Endodermal cell (in vitro differentiated cells): ENCODE measurements around the gene LRRC73. TPM values are rescaled to one million over a fixed set of nuclear protein-coding genes. Genes with fewer than 3 reads are reported as not detected.

Experiments
- DNase-seq: peaks from one replicate; pipeline ENCODE4 v3.0.0-alpha.2; 2017
- H3K27ac ChIP-seq: 2 replicates; pipeline ENCODE4 v1.5.1; 2013; ENCODE audit warnings: mild to moderate bottlenecking, low read depth, low read length, moderate library complexity
- H3K27me3 ChIP-seq: 2 replicates; pipeline ENCODE4 v1.6.1; 2013; ENCODE audit warnings: mild to moderate bottlenecking, low read length, moderate library complexity; ENCODE audit not compliant: insufficient read depth, control insufficient read depth, poor library complexity, severe bottlenecking
- H3K36me3 ChIP-seq: 2 replicates; pipeline ENCODE4 v1.7.0; 2013; ENCODE audit warnings: mild to moderate bottlenecking, low read length, moderate library complexity; ENCODE audit not compliant: control insufficient read depth, insufficient read depth
- H3K4me1 ChIP-seq: one replicate; pipeline ENCODE4 v1.7.0; 2013; ENCODE audit warnings: low read length; ENCODE audit not compliant: control insufficient read depth, insufficient read depth
- H3K4me3 ChIP-seq: 2 replicates; pipeline ENCODE4 v1.5.1; 2013; ENCODE audit warnings: mild to moderate bottlenecking, low read length, moderate library complexity
- H3K9ac ChIP-seq: 2 replicates; pipeline ENCODE4 v1.6.1; 2013; ENCODE audit warnings: mild to moderate bottlenecking, low read length, moderate library complexity; ENCODE audit not compliant: poor library complexity, severe bottlenecking; ENCODE audit errors: extremely low read depth
- H3K9me3 ChIP-seq: 2 replicates; pipeline ENCODE4 v1.6.1; 2013; ENCODE audit warnings: mild to moderate bottlenecking, low read length, moderate library complexity; ENCODE audit not compliant: control insufficient read depth
- H3K27ac Mint-ChIP-seq: 2 replicates; pipeline ENCODE4 v1.8.0; 2020; ENCODE audit warnings: mixed read lengths
- H3K27me3 Mint-ChIP-seq: 2 replicates; pipeline ENCODE4 v1.8.0; 2021; ENCODE audit warnings: mild to moderate bottlenecking, mixed read lengths; ENCODE audit not compliant: insufficient read depth
- H3K36me3 Mint-ChIP-seq: 2 replicates; pipeline ENCODE4 v1.8.0; 2020; ENCODE audit warnings: low read depth, mixed read lengths
- H3K4me1 Mint-ChIP-seq: 2 replicates; pipeline ENCODE4 v1.8.0; 2020; ENCODE audit warnings: mixed read lengths
- H3K4me3 Mint-ChIP-seq: 2 replicates; pipeline ENCODE4 v1.8.0; 2020; ENCODE audit warnings: mild to moderate bottlenecking, moderate library complexity, mixed read lengths
- H3K9me3 Mint-ChIP-seq: 2 replicates; pipeline ENCODE4 v1.8.0; 2020; ENCODE audit warnings: mild to moderate bottlenecking, mixed read lengths
- WGBS, 2 experiments: methylation state at CpG; one replicate each; pipeline versions ENCODE4 v1.1.5 to v1.1.7; 2013; ENCODE audit warnings: missing lambda C conversion rate in 2 of 2, mixed read lengths in 1 of 2; ENCODE audit not compliant: insufficient coverage in 1 of 2, insufficient read length in 1 of 2; 5-methylcytosine and 5-hydroxymethylcytosine counted together
- total RNA-seq, 2 donors: library from RNA; stranded (reverse); fragmentation: NEBNext Ultra II Directional in 1 of 2; extraction: Animal tissue kit (Norgen Biotek cat#: 25700) in 1 of 2; gene quantifications; 2 replicates in 1 of 2; 3 replicates in 1 of 2; pipeline ENCODE4 v1.2.1, GENCODE V29; 2021
- TF ChIP-seq, protein P1 (sequence below): fragments of 200-600 bp; sonication (generic); conservative IDR thresholded peaks from 2 replicates; pipeline ENCODE4 v1.5.0; 2021; ENCODE audit warnings: antibody characterized with exemption, mild to moderate bottlenecking

LRRC73 gene
- total RNA-seq, 2 donors from 2014 or later = 0.46 to 0.64 TPM

DNA sequence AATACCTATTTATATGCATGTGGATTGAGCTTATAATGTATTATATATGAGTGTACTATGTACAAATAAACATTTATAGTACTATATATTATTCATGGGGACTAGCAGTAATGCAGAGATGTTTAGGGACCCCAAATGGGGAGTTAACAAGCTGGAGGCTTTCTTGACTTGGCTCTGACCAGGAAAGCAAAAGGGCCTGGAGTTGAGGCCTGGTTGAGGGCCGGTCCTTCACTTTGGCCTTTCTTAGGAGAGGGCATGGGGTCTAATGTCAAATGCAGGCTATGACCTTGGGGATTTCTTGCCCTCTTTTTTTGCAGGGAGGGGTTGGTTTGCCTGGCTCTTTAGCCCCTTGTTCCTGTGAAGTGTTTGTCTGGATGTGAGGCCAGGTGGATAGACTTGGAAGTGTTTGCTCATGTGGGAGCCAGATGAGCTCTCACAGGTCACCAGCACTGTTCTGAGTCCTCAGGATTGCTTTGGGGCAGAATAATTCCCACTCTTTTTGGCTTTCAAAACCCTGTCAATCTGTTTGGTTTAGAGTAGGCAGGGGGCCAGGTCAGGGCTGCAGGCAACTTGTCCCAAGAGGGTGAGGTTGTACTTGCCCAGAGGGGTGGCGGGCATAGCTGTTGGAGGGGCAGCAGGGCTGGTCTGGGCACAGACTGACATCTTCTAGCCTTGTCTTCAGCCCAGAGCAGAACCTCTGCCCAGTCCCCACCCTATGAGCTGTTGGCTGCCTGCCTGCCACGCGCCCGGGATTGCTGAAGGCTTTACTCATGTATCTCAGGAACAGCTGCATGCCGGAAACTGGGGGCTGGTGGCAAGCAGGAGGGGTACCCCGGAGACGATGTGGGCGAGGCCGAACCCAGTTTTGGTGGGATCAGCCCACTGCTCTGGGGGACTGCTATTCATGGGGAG, 18.1 kb downstream of the LRRC73 start:
- H3K4me3 Mint-ChIP-seq = no peak overlapping the region
- WGBS, 2 experiments = 95 to 100% methylated on average over 1 to 10 of the region's 10 CpGs
- no peak overlapping the region for H3K27ac ChIP-seq
- no peaks in the 10 kb centered on the region for H3K9me3 Mint-ChIP-seq
- H3K27me3 Mint-ChIP-seq = no peaks in the 10 kb centered on the region
- no peak for DNase-seq
- H3K4me1 ChIP-seq = no peaks in the 10 kb centered on the region
- TF ChIP-seq, protein P1, sequence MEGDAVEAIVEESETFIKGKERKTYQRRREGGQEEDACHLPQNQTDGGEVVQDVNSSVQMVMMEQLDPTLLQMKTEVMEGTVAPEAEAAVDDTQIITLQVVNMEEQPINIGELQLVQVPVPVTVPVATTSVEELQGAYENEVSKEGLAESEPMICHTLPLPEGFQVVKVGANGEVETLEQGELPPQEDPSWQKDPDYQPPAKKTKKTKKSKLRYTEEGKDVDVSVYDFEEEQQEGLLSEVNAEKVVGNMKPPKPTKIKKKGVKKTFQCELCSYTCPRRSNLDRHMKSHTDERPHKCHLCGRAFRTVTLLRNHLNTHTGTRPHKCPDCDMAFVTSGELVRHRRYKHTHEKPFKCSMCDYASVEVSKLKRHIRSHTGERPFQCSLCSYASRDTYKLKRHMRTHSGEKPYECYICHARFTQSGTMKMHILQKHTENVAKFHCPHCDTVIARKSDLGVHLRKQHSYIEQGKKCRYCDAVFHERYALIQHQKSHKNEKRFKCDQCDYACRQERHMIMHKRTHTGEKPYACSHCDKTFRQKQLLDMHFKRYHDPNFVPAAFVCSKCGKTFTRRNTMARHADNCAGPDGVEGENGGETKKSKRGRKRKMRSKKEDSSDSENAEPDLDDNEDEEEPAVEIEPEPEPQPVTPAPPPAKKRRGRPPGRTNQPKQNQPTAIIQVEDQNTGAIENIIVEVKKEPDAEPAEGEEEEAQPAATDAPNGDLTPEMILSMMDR = no peak
- H3K36me3 ChIP-seq = no peaks in the 10 kb centered on the region
- H3K9ac ChIP-seq = no peak overlapping the region
- H3K4me1 Mint-ChIP-seq = peaks cover 17% of the 10 kb centered on the region
- no peak overlapping the region for H3K27ac Mint-ChIP-seq
- no peaks in the 10 kb centered on the region for H3K9me3 ChIP-seq
- no peaks in the 10 kb centered on the region for H3K27me3 ChIP-seq
- no peak overlapping the region for H3K4me3 ChIP-seq
- peaks cover 6% of the 10 kb centered on the region for H3K36me3 Mint-ChIP-seq

DNA sequence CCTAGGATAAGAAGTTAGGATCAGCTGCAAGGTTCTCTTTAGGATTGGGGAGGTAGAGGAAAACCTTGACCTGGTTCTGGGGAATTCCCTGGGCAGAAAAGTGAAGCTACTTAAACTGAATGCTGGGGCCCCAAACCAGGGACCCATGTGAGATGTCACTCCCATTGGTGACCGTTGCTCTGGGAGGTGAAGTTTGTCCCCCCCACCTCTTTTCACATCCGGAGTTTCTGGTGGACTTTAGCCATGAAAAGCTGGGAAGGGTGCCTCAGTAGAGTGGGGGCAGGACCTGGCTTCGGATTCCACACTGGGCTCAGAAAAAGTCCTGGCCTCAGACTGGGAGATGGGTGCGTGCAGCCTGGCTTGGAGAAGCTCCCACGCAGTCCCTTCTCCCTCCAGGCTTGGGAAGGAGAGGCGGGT, 19.6 kb downstream of the LRRC73 start:
- no peak overlapping the region for H3K9ac ChIP-seq
- peaks cover 6% of the 10 kb centered on the region for H3K36me3 Mint-ChIP-seq
- no peaks in the 10 kb centered on the region for H3K9me3 Mint-ChIP-seq
- H3K4me1 ChIP-seq = no peaks in the 10 kb centered on the region
- H3K27me3 ChIP-seq = no peaks in the 10 kb centered on the region
- no peaks in the 10 kb centered on the region for H3K27me3 Mint-ChIP-seq
- H3K36me3 ChIP-seq = no peaks in the 10 kb centered on the region
- H3K27ac Mint-ChIP-seq = peak overlapping the region; percentile 8
- TF ChIP-seq, protein P1 = no peak
- WGBS, 2 experiments = 95 to 97% methylated on average over 5 to 6 of the region's 6 CpGs
- H3K4me3 Mint-ChIP-seq = no peak overlapping the region
- peaks cover 9% of the 10 kb centered on the region for H3K4me1 Mint-ChIP-seq
- H3K9me3 ChIP-seq = no peaks in the 10 kb centered on the region
- DNase-seq = no peak
- H3K4me3 ChIP-seq = no peak overlapping the region
- H3K27ac ChIP-seq = no peak overlapping the region

DNA sequence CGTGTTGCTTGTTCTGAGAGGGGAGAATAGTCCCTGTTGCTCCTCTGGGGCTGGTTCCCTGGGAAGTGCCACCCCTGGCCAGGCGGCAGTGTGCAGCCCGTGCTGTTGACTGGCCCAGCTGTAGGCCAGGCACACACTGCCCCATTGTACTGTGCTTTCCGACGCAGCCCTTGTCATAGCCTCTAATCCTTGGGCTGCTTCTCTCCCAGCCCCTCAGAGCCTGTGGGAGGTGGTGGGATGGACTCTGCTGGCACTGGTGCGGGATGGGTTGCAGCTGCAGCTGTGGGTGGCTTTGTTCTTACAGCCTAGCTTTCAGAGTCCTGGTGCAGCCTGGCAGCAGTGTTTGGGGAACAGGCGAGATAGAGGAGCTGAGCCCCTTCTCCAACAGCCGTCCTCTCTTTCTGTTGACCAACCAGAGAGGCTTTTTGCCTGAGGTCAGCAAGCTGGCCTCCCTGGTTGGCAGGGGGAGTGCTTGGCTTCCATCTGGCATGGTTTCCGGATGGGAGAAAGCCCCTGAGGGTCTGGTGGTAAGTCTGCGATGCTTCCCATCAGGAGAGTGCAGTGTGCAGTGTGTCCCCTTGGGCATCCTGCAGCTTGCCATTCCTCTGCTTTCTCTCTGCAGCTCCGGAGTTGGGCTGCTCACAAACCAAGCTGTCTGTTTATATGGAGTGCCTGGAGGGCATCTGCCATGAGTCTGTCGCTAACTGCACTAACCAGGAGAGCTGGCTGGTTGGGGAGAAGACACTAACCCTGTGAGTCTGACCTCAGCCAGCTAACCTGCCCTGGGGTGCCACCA, 20.7 kb downstream of the LRRC73 start:
- Histone ChIP-seq H3K4me1 (no peaks in the 10 kb centered on the region), H3K9me3 (no peaks in the 10 kb centered on the region), H3K27ac (peak overlapping the region; percentile 88), H3K9ac (no peak overlapping the region), H3K36me3 (no peaks in the 10 kb centered on the region), H3K27me3 (no peaks in the 10 kb centered on the region), H3K4me3 (no peak overlapping the region)
- H3K9me3 Mint-ChIP-seq = no peaks in the 10 kb centered on the region
- TF ChIP-seq, protein P1 = no peak
- peaks cover 9% of the 10 kb centered on the region for H3K4me1 Mint-ChIP-seq
- H3K4me3 Mint-ChIP-seq = no peak overlapping the region
- H3K27me3 Mint-ChIP-seq = no peaks in the 10 kb centered on the region
- 92 to 94% methylated on average over 10 to 12 of the region's 12 CpGs for WGBS, 2 experiments
- H3K36me3 Mint-ChIP-seq = peaks cover 6% of the 10 kb centered on the region
- no peak for DNase-seq
- peak overlapping the region; percentile 40 for H3K27ac Mint-ChIP-seq
